DOHH2 (cell line): ENCODE measurements around the gene POLR2A.

Experiments
- H3F3A ChIP-seq: fragments of 200-600 bp; sonication (generic), shearing (Covaris generic); 2 replicates; pipeline ENCODE4 v1.6.0; 2016; ENCODE audit warnings: antibody characterized with exemption, mild to moderate bottlenecking; ENCODE audit not compliant: control insufficient read depth, insufficient read depth
- H3K27ac ChIP-seq: fragments of 200-600 bp; sonication (generic); 2 replicates; pipeline ENCODE4 v1.5.1; 2014; ENCODE audit warnings: low read depth, mild to moderate bottlenecking, low read length, moderate library complexity
- H3K27me3 ChIP-seq: fragments of 200-600 bp; sonication (generic); 2 replicates; pipeline ENCODE4 v1.6.1; 2014; ENCODE audit warnings: mild to moderate bottlenecking, low read length, mixed read lengths; ENCODE audit not compliant: control insufficient read depth
- H3K36me3 ChIP-seq: fragments of 200-600 bp; sonication (generic); 2 replicates; pipeline ENCODE4 v1.6.1; 2014; ENCODE audit warnings: mild to moderate bottlenecking, low read length, moderate library complexity, mixed read lengths; ENCODE audit not compliant: control insufficient read depth
- H3K4me1 ChIP-seq: fragments of 200-600 bp; sonication (generic); 2 replicates; pipeline ENCODE4 v1.6.1; 2014; ENCODE audit warnings: mild to moderate bottlenecking, low read length, mixed read lengths; ENCODE audit not compliant: control insufficient read depth
- H3K4me2 ChIP-seq: fragments of 200-600 bp; sonication (generic); 2 replicates; pipeline ENCODE4 v1.6.0; 2014; ENCODE audit warnings: mild to moderate bottlenecking, low read length, moderate library complexity
- H3K4me3 ChIP-seq: fragments of 200-600 bp; sonication (generic); 2 replicates; pipeline ENCODE4 v1.5.1; 2014; ENCODE audit warnings: mild to moderate bottlenecking, low read length, mixed read lengths
- H3K79me2 ChIP-seq: fragments of 200-600 bp; sonication (generic); 2 replicates; pipeline ENCODE4 v1.6.1; 2014; ENCODE audit warnings: mild to moderate bottlenecking, low read length, mixed read lengths; ENCODE audit not compliant: control insufficient read depth
- H3K9me2 ChIP-seq: fragments of 200-600 bp; sonication (generic); replicated peaks from 2 replicates; pipeline ENCODE4 v1.6.1; 2014; ENCODE audit warnings: mild to moderate bottlenecking, low read length, mixed read lengths; ENCODE audit not compliant: control insufficient read depth
- H3K9me3 ChIP-seq: fragments of 200-600 bp; sonication (generic); 2 replicates; pipeline ENCODE4 v1.6.1; 2014; ENCODE audit warnings: antibody characterized with exemption, low read length, mixed read lengths; ENCODE audit not compliant: control insufficient read depth, insufficient read depth
- H4K20me1 ChIP-seq: fragments of 200-600 bp; sonication (generic); 2 replicates; pipeline ENCODE4 v1.6.0; 2014; ENCODE audit warnings: low read depth, mild to moderate bottlenecking, antibody characterized with exemption, low read length, moderate library complexity; ENCODE audit not compliant: control insufficient read depth, insufficient read depth
- EZH2phosphoT487 ChIP-seq: fragments of 200-600 bp; sonication (generic); IDR thresholded peaks from 2 replicates; pipeline ENCODE4 v1.6.1; 2017; ENCODE audit warnings: borderline replicate concordance, mild to moderate bottlenecking, antibody characterized with exemption, low read length, moderate library complexity, mixed read lengths
- TF ChIP-seq, protein P1 (sequence below): fragments of 200-600 bp; sonication (generic); IDR thresholded peaks from one replicate; pipeline ENCODE4 v1.5.1; 2014; ENCODE audit warnings: antibody characterized with exemption, mild to moderate bottlenecking, low read depth, low read length; ENCODE audit not compliant: poor library complexity, severe bottlenecking

Gene POLR2A

GRCh38 chr17:7495906-7496434, 11.8 kb downstream of the POLR2A start:
- H3F3A ChIP-seq: no peaks in the 10 kb centered on the region
- H3K4me1 ChIP-seq: no peaks in the 10 kb centered on the region
- H3K27ac ChIP-seq: no peak overlapping the region
- peaks cover 14% of the 10 kb centered on the region for H4K20me1 ChIP-seq
- peaks cover 52% of the 10 kb centered on the region for H3K79me2 ChIP-seq
- TF ChIP-seq EZH2phosphoT487: no peak
- TF ChIP-seq, protein P1, sequence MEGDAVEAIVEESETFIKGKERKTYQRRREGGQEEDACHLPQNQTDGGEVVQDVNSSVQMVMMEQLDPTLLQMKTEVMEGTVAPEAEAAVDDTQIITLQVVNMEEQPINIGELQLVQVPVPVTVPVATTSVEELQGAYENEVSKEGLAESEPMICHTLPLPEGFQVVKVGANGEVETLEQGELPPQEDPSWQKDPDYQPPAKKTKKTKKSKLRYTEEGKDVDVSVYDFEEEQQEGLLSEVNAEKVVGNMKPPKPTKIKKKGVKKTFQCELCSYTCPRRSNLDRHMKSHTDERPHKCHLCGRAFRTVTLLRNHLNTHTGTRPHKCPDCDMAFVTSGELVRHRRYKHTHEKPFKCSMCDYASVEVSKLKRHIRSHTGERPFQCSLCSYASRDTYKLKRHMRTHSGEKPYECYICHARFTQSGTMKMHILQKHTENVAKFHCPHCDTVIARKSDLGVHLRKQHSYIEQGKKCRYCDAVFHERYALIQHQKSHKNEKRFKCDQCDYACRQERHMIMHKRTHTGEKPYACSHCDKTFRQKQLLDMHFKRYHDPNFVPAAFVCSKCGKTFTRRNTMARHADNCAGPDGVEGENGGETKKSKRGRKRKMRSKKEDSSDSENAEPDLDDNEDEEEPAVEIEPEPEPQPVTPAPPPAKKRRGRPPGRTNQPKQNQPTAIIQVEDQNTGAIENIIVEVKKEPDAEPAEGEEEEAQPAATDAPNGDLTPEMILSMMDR: no peak
- H3K9me2 ChIP-seq: no peaks in the 10 kb centered on the region
- no peaks in the 10 kb centered on the region for H3K9me3 ChIP-seq
- peaks cover 86% of the 10 kb centered on the region for H3K36me3 ChIP-seq
- H3K4me2 ChIP-seq: no peak overlapping the region
- H3K27me3 ChIP-seq: no peaks in the 10 kb centered on the region
- no peak overlapping the region for H3K4me3 ChIP-seq

DNA sequence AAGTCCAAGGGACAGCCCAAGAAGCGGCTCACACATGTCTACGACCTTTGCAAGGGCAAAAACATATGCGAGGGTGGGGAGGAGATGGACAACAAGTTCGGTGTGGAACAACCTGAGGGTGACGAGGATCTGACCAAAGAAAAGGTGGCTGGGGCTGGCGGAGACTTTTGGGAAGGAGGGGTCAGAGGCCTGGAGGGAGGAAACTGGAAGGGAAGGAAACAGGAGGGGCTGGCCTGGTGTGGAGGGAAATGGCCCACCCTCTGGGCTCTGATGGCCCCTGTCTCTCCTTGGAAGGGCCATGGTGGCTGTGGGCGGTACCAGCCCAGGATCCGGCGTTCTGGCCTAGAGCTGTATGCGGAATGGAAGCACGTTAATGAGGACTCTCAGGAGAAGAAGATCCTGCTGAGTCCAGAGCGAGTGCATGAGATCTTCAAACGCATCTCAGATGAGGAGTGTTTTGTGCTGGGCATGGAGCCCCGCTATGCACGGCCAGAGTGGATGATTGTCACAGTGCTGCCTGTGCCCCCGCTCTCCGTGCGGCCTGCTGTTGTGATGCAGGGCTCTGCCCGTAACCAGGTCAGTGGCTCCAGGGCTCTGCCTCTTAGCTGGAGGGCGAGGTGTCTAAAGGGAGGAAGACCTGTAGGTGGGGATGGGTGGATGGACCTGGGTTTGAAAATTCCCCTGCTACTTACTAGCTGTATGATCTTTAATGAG, 12.5 kb downstream of the POLR2A start:
- H3K9me2 ChIP-seq: no peaks in the 10 kb centered on the region
- H3K79me2 ChIP-seq: peaks cover 45% of the 10 kb centered on the region
- no peaks in the 10 kb centered on the region for H3K27me3 ChIP-seq
- H3K27ac ChIP-seq: no peak overlapping the region
- no peak overlapping the region for H3K4me2 ChIP-seq
- no peaks in the 10 kb centered on the region for H3K4me1 ChIP-seq
- no peaks in the 10 kb centered on the region for H3K9me3 ChIP-seq
- peaks cover 12% of the 10 kb centered on the region for H4K20me1 ChIP-seq
- no peaks in the 10 kb centered on the region for H3F3A ChIP-seq
- peaks cover 86% of the 10 kb centered on the region for H3K36me3 ChIP-seq
- TF ChIP-seq EZH2phosphoT487: no peak
- TF ChIP-seq, protein P1: no peak
- no peak overlapping the region for H3K4me3 ChIP-seq

DNA sequence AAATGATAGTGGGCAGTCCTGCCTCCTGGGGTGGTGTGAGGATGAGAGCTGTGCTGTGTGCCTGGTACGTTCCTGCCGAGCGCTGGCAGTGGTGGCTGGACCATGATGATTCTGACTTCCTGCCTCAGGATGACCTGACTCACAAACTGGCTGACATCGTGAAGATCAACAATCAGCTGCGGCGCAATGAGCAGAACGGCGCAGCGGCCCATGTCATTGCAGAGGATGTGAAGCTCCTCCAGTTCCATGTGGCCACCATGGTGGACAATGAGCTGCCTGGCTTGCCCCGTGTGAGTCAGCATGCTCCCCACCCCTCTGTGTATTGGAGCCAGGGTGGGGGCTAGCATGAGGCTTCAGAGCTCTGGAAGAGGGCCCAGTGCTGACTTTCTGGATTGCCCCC, 13.1 kb downstream of the POLR2A start:
- Histone ChIP-seq H3K4me3 (no peak overlapping the region), H3K9me3 (no peaks in the 10 kb centered on the region), H3F3A (no peaks in the 10 kb centered on the region), H3K79me2 (peaks cover 39% of the 10 kb centered on the region), H3K4me1 (no peaks in the 10 kb centered on the region), H3K4me2 (no peak overlapping the region), H3K9me2 (no peaks in the 10 kb centered on the region), H4K20me1 (peaks cover 7% of the 10 kb centered on the region; the same call in 1 of the 2 replicates), H3K27me3 (no peaks in the 10 kb centered on the region), H3K27ac (no peak overlapping the region), H3K36me3 (peaks cover 87% of the 10 kb centered on the region)
- no peak for TF ChIP-seq EZH2phosphoT487
- TF ChIP-seq, protein P1: no peak
